Erythroblast (primary cell): ENCODE data around the gene EFNB2.

ENCODE experiments used
- GATA1 ChIP-seq: IDR thresholded peaks from 2 replicates; pipeline ENCODE4 v1.6.1; 2011; ENCODE audit warnings: low read depth, mild to moderate bottlenecking, control low read depth, low read length, moderate library complexity
- POLR2A ChIP-seq: IDR thresholded peaks from 2 replicates; pipeline ENCODE4 v1.6.1; 2011; ENCODE audit warnings: mild to moderate bottlenecking, low read length

- TF ChIP-seq POLR2A (no peak), GATA1 (no peak)
Measured at GRCh38 chr13:106514928-106515634, 20.4 kb downstream of the EFNB2 start.
